GM08714 (cell line): ENCODE measurements around the gene ERGIC1.

Experiments used
- H3K4me3 ChIP-seq: fragments of 200-500 bp; sonication (Bioruptor generic); 2 replicates; pipeline ENCODE4 v1.5.1; 2014; ENCODE audit warnings: mild to moderate bottlenecking, low read length, inconsistent platforms
- ZNF274 ChIP-seq: IDR thresholded peaks from 2 replicates; pipeline ENCODE4 v1.6.1; 2012; ENCODE audit warnings: mild to moderate bottlenecking, low read depth, low read length

The ERGIC1 gene

DNA sequence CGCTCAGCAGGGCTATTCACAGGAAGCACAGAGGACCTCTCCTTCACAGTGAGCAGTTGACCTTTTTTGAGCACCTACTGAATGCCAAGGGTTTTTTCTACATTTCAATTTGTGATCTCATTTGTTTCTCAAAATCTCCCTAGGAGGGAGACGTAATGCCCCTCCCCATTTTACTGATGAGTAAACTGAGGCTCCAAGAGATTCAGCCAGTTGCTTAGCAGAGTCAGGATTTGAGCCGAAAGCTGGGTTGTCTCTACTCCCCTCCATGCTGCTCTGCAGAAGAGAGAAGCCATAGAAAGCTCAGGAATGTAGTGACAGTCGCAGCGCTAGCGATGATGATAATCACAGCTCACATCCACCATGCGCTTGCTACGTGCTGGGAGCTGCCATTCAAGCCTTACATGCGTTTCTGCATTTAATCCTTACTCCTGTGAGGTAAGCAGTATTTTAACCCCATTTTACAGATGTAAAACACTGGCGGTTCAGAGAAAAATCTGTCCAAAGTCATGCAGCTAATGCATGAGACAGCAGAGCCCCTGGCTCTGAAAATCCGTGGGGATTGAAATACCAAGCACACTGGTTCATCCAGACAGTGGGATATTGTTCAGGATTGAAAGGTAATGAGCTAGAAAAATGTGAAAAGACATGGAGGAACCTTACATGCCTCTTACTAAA lies 33.8 kb downstream of the ERGIC1 start:
- no peak for TF ChIP-seq ZNF274
- H3K4me3 ChIP-seq, result no peak overlapping the region

DNA sequence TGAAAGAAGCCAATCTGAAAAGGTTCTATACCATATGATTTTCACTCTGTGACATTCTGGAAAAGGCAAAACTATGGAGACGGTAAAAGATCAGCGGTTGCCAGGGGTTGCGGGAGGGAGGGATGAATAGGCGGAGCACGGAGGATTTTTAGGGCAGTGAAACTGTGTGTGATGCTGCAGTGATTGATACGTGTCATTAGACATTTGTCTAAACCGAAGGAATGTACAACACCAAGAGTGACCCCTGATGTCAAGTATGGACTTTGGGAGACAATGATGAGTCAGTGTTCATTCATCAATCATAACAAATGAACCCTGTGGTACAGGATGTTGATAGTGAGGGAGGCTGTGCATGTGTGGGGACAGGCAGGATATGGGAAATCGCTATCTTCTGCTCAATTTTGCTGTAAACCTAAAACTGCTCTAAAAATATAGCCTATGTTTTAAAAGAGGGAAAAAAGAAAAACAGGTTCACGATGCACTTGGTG lies 34.4 kb downstream of the ERGIC1 start:
- TF ChIP-seq ZNF274, result no peak
- H3K4me3 ChIP-seq, result no peak overlapping the region

DNA sequence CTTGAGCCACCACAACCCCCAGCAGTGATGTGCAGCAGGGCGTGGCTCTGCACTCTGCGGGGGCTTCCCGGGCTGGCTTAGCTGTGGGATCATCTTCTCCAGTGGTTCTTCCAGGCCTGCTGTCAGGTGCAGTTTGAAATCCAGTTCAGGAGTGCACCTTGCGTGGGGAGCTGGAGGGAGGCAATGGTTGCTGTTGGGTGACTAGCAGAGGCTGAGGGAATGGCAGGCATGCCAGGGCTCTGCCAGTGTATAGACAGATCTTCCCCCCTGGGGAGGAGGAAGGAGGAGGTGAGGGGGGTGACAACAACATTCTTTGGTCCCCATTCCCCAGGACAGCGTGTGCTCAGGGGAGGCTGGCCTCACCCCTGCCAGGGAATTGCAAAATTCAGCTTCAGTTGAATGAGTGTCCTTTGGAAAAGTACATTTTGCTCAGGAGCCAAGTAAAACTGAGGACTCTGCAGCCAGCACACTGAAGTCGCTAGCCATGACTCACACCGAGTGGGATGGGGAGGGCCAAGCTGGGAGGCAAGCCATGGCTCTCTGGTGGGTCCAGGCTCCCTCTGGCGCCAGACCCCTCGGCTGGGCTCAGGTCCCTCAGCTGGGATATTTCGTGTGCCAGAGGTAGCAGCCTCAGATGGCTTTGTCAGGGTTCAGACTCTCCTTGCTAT lies 35.0 kb downstream of the ERGIC1 start:
- H3K4me3 ChIP-seq, result no peak overlapping the region
- TF ChIP-seq ZNF274, result no peak

DNA sequence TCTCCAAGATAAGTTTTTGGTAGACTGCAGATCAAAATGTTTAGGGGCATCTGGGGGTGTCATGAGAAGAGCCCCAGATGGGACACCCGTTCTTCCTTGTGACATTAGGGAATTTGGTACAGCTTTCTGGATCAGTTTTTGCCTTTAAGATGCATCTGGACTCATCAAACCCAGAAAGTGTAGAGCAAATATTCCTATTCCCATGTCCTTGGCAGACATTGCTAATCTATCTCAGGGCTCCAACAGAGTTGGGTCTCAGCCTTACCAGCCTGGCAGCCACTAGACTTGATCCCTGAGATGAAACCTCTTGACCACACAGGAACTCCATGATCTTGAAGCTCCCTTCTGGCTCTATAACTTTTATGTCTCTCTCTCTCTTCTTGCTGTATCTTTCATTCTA lies 35.6 kb downstream of the ERGIC1 start:
- no peak for TF ChIP-seq ZNF274
- no peak overlapping the region for H3K4me3 ChIP-seq

DNA sequence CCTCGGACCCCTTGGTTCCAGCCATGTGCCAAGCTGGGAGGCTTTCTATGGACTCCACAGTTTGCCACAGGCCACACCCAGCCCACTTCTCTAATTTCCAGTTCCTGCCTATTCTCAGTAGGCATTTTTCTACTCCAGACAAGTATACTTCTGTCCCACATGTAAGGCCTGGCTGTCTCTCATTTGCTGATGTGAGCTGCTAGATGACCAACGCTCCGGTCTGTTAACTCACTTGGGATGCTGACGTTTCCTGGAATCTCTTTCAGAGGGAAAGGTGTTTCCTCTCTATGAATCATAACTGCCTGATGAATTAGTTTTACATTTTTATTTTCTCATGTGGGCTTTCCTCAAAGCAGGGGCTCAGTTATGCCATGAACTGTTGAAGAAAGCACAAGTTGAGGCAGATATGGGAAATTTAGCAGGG lies 36.3 kb downstream of the ERGIC1 start:
- no peak for TF ChIP-seq ZNF274
- H3K4me3 ChIP-seq, result no peak overlapping the region

DNA sequence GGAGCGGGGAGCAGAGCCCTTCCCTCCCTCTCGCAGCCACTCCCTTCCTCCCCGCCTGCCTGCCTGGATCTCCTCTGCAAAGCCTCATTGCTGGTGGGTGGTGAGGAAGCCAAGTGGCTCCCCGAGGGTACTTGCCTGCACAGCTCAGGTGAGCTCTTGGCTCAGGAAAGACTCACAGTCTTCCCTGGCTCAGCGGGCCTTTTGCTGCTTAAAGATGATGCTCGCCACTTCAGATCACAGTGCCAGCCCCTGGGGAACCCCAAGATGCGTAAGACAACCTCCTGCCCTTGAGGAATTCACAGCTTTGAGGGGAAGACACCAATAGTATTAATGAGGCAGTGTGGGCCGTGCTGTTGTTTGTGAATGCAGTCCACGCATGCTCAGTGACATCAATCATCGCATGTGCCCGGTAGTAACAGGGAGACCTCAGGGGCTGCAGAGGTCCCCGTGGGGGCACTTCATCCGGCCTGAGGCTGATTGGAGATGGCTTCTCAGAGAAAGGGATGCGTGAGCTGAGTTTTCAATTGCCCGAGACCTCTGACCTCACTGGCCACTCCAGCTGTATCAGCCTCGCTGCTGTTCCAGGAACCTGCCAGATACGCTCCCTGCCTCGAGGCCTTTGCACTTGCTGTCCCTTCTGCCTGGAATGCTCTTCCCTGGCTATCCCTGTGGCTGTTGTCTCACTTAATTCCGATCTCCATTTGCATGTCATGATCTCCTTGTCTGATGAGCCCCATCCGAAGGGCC lies 36.8 kb downstream of the ERGIC1 start:
- H3K4me3 ChIP-seq, result no peak overlapping the region
- no peak for TF ChIP-seq ZNF274

DNA sequence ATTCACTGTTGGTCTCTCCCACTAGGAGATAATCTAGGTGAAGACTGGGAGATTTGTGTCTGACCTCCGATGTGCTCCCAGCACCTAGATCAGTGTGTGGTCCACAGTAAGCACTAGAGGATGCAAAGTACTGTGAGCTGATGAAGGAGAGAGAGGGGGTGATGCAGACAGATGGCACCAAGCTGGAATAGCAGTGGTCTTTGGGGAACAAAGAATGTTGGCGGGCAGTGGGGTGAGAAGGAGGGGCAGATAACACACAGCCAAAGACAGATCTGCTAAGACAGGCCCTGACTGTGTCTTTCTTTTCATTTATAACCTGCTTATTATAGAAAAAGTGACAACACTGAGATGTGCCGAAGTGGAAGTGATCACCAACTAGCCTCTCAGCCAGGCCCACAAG lies 37.5 kb downstream of the ERGIC1 start:
- no peak for TF ChIP-seq ZNF274
- H3K4me3 ChIP-seq, result no peak overlapping the region

DNA sequence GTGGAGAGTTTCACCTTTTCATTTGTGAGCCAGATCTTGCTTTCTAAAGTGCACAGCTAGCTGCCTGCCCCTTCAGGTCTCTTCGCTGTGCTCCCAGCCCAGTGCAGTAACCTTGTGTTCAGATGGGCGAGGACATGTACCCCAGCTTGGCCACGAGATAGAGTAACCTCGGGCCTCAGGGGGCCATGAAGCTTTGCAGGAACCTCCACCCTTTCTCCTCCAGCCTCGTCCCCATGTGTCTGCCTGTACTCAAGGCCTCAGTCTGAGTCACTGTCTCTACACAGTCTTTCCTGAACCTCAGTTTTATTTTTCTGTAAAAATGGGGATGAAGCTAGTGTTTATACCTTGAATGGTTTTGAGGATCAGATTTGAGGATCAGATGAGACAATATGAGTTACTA lies 37.9 kb downstream of the ERGIC1 start:
- no peak overlapping the region for H3K4me3 ChIP-seq
- no peak for TF ChIP-seq ZNF274

DNA sequence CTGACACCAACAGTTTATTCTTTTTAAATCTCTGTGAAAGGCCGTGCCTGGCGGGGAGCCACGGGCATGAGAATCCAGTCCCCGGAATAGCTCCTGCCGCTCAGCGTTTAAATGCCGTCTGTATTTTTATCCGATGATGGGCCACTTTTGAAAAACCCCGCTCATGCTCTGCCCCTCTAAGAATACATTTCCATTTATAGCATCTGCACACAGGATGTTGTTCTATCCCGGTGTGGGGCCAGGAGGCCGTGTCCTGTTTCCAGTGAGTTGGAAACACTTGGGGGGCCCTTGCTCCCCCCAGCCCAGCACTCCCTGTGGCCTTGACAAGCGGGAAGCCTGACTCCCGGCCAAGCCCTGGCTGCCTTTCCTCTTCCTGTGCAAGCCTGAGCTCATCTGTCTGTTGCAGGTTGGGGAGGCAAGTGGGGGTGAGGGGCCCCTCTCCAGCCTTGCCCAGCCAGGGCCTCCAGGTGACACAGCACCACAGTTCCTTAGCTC lies 39.0 kb downstream of the ERGIC1 start:
- TF ChIP-seq ZNF274, result no peak
- no peak overlapping the region for H3K4me3 ChIP-seq

DNA sequence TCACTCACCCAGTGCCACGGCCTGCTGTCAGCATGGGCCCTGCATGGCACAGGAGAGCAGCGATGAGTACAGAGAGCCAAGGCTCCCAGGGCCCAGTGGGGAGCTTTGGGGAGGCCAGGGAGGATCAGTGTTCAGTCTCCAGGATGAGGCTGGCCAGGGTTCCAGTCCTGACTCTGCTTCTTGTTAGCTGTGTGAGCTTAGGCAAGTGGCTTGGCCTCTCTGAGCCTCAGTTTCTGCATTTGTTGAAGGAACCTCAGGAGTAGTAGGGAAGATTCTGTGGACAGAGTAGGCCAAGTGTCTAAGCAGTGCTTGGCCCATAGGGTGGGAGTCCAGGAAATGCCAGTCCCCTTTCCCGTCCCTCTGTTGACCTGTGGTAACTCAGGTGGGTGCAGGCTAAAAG lies 39.5 kb downstream of the ERGIC1 start:
- no peak overlapping the region for H3K4me3 ChIP-seq
- no peak for TF ChIP-seq ZNF274

DNA sequence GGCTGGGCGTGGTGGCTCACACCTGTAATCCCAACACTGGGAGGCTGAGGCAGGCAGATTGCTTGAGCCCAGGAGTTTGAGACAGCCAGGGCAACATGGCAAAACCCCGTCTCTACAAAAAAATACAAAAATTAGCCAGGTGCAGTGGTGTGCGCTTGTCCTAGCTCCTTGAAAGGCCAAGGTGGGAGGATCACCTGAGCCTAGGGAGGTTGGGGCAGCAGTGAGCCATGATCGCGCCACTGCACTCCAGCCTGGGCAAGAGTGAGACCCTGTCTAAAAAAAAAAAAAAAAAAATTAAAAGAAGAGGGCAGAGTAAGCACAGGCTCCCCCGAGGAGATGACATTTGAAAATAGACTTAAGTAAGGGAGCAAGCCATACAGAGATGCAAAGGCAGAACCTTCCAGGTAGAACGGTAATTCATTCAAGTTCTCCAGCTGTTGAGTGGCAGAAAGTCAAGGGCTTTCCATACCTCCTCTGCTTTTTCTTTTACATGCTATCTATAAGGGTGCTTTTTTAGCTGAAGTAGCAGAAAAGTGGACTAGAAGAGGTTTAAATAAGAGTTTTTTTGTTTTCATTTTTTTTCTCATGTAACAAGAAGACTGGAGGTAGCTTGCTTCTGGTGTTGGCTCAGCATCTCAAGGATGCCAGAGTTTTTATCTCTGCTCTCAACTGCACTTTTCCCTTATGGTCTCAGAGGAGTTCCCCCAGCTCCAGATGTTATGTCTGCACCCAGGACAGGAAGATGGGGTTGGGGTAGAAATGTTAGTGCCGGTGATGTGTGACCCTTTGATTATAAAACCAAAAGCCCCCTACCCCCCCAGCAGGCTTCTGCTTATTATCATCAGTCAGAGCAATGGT lies 40.8 kb downstream of the ERGIC1 start:
- no peak for TF ChIP-seq ZNF274
- no peak overlapping the region for H3K4me3 ChIP-seq

DNA sequence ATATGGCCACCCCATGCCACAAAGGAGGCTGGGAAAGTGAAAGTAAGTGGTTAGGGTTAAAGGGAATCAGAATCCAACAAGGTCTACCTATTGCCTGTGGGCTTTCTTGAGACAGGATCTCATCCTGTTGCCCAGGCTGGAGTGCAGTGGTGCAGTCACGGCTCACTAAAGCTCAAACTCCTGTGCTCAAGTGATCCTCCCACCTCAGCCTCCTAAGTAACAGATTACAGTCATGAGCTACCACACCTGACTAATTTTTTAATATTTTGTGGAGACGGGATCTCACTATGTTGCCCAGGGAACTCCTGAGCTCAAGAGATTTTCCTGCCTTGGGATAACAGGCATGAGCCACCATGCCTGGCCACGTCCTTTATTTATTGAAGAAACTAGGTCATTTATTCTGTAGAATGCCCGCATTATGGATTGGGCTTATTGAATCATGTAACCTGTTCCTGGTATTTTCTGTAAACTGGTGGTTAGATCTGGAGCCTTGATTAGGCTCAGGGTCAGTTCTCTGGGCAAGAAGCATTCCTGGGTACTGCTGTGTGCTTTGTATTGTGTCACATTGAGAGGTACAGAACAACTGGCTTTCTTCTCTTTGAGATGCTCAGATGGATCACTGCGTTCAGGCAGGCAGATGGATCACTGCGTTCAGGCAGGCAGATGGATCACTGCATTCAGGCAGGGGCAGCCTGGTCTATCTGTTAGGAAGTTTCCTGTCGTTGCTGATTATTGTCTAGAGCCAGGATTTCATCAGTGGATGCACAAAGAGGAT lies 41.6 kb downstream of the ERGIC1 start:
- no peak for TF ChIP-seq ZNF274
- no peak overlapping the region for H3K4me3 ChIP-seq

DNA sequence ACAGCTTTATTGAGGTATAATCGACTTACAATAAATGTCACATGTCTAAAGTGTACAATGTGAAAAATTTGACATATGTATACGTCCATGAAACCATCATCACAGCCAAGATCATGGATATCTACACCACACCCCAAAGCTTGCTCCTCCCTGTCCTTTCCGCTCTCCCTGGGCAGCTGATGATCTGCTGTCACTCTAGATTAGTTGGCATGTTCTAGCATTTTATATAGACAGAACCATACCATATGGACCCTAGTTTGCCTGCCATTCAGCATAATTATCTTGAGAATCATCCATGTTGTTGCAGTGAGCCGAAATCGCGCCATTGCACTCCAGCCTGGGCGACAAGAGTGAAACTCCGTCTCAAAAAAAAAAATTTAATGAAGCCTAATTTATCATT lies 42.5 kb downstream of the ERGIC1 start:
- TF ChIP-seq ZNF274, result no peak
- no peak overlapping the region for H3K4me3 ChIP-seq
